ENCODE measurements around the gene BTD.
"Not testable (repeated sequence)": the region's sequence is repeated elsewhere in the genome, so short reads cannot be mapped to it uniquely, and the experiment has no call there.

The BTD gene

GRCh38 chr3:15604584-15604983 is 3.0 kb downstream of the BTD start:
- not testable (repeated sequence) for DNase-seq (ENCODE audit: low read depth)

- no peak for DNase-seq (ENCODE audit: low read depth)
These were observed 4.9 kb downstream of the BTD start for GRCh38 chr3:15606434-15606891.

GRCh38 chr3:15610082-15610759 is 8.7 kb downstream of the BTD start:
- no peak for DNase-seq (ENCODE audit: low read depth)

GRCh38 chr3:15611018-15611417 is 9.5 kb downstream of the BTD start:
- no peak for DNase-seq (ENCODE audit: low read depth)

- DNase-seq (ENCODE audit: low read depth), result no peak
These were observed 10.5 kb downstream of the BTD start for GRCh38 chr3:15612001-15612400.

- no peak for DNase-seq (ENCODE audit: low read depth)
These were observed 13.4 kb downstream of the BTD start for GRCh38 chr3:15614958-15615357.

- no peak for DNase-seq (ENCODE audit: low read depth)
These were observed 14.5 kb downstream of the BTD start for GRCh38 chr3:15616053-15616452.

GRCh38 chr3:15619659-15620464 is 18.3 kb downstream of the BTD start:
- DNase-seq (ENCODE audit: low read depth), result not testable (repeated sequence)

GRCh38 chr3:15623535-15624440 is 22.2 kb downstream of the BTD start:
- DNase-seq (ENCODE audit: low read depth), result no peak

GRCh38 chr3:15628967-15629366 is 27.4 kb downstream of the BTD start:
- DNase-seq (ENCODE audit: low read depth), result no peak

- DNase-seq (ENCODE audit: low read depth), result no peak
These were observed 28.5 kb downstream of the BTD start for GRCh38 chr3:15629860-15630597.

GRCh38 chr3:15630646-15631350 is 29.3 kb downstream of the BTD start:
- no peak for DNase-seq (ENCODE audit: low read depth)

- no peak for DNase-seq (ENCODE audit: low read depth)
These were observed 30.1 kb downstream of the BTD start for GRCh38 chr3:15631426-15632211.

GRCh38 chr3:15632212-15632580 is 30.7 kb downstream of the BTD start:
- no peak for DNase-seq (ENCODE audit: low read depth)

GRCh38 chr3:15633159-15633558 is 31.6 kb downstream of the BTD start:
- DNase-seq (ENCODE audit: low read depth), result no peak

- no peak for DNase-seq (ENCODE audit: low read depth)
These were observed 32.4 kb downstream of the BTD start for GRCh38 chr3:15633766-15634598.

- no peak for DNase-seq (ENCODE audit: low read depth)
These were observed 33.1 kb downstream of the BTD start for GRCh38 chr3:15634671-15635070.

GRCh38 chr3:15635121-15635661 is 33.6 kb downstream of the BTD start:
- no peak for DNase-seq (ENCODE audit: low read depth)
